AG20443 (cell line): ENCODE data around the gene COL4A3.
"Not testable (repeated sequence)": the region's sequence is repeated elsewhere in the genome, so short reads cannot be mapped to it uniquely, and the experiment has no call there.

Experiments
- DNase-seq: peaks from one replicate; pipeline ENCODE4 v3.0.0; 2012; ENCODE audit warnings: low spot score, mixed read lengths

COL4A3 gene

DNA sequence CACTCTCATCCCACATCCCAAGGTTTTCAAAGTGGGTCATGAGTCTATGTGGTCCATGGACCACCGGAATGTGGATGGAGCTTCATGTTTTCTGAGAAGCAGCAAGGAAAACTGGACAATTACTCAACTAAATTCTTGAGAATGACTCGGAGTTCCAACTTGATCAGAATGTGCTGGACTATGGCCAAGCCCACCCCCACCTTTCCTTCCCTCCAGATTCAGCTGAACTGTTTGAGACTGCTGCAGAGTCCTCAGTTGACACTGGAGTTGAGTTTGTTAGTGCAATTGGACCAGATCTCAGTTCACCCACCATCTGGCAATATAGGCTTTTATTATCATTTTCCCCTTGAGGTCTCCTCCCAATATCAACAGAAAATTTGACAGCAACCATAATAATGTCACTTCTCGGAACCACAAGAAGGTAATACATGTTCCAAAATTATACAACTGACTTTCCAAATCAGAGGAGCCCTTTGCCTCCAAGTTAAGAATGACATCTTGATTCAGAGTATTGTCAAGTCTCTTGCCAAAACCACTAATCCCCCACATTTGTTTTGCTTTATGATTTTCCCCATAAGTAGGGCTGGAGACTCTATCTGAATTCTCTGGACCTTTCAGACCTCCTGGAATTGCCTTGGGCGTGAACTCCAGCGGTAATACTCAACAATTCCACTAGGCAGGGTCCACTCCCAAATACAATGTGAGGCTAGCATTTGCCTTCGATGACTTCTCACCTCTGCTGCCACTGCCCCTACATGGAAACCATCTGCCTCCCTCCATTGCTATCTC, 9.2 kb upstream of the COL4A3 start:
- DNase-seq = no peak

DNA sequence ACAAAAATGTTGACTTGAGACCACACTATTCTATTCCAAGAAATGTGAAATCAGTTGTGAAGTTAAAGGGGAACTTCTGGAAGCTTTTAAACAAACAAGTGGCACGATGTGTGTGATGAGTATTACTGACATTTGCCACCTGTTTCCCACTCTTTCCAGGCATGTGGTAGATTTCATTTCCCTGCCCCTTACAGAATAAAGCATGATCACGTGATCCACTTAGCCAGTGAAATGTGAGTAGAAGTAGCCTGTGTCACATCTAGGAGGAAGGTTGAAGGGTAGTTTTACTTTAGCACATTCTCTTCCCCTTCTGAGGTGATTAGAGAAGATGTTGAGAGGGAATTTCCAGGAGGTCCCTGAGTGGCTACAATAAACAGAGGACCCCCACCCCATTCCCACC, 4.3 kb upstream of the COL4A3 start:
- no peak for DNase-seq

DNA sequence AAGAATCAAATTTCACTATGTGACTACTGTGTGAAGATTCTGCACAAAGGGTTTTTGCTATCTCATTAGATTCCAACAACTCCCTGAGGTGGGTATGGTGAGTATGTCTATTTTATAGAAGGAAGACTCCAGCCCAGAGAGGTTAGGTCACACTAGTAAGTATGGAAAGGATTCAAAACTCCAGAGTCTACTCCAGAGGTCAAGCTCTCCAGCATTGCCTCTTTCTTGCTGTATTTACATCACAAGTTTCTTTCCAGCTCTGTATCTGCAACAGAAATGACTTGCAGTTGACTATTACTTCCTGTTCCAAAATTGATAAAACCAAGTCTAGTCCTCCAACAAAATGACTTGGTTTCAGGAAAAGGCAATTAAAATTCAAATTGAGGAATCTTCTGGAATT, 2.5 kb upstream of the COL4A3 start:
- no peak for DNase-seq

DNA sequence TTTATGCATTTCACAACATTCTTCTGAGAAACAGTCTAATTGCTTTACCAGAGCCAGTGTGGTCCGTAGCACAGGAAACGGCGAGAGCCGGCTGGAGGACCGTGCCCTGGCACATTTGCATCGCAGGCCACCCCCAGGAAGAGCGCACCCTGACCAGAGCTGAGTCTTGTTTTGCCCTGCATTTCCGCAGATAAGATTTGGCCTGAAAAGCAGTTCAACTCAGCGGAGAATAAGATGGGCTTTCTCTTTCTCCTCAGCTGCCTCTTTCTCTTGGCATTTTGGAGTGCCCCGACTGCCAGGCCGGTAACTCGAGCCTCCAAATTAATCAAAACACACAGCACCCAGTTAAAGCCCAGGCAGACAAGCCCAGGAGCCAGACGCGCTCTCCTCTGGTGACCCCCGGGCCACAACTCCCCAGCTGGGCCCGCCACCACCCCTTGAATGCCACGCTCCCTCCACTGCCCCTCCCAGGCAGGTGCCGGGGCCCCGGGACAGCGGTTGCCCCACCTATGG, 883 bp upstream of the COL4A3 start:
- peak; percentile 17 for DNase-seq

DNA sequence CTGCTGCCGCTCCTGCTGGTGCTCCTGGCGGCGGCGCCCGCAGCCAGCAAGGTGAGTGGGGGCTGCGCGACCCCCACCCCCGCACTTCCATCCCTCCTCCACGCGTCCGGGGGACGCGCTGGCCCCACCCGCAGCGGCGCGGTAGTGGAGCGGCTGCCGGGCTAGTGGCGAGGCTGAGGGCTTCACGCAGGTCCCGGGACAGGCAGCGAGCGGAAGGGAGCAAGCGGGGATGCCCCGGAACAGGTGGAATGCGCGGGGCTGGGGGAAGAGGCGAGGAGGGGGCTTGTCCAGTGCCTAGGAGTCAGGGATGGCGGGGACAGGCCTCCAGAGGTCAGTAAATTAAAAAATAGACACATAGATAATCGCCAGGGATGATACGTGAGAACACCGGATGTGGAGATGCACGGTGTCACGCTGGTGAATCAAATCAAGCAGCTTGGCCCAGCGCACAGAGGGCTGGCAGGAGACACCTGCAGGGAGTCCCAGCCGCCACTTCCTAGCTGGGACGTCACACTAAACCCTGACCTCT, 403 bp downstream of the COL4A3 start:
- DNase-seq = peak; percentile 12

DNA sequence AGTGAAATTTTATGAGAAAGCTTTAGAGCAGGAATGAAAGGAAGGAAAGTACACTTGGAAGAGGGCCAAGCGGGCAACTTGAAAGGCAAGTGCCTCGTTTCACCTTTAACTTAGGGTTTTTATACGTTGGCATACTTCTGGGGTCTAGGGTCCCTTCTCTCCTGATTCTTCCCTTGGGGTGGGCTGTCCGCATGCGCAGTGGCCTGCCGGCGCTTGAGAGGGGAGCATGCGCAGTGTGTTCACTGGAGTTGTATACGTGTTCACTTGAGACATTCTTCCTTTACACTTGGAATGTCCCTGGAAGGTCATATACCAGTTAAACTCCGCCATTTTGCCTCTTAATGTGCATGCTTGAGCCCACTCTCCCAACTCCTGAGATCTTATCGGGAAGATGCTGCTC, 7.4 kb downstream of the COL4A3 start:
- not testable (repeated sequence) for DNase-seq

DNA sequence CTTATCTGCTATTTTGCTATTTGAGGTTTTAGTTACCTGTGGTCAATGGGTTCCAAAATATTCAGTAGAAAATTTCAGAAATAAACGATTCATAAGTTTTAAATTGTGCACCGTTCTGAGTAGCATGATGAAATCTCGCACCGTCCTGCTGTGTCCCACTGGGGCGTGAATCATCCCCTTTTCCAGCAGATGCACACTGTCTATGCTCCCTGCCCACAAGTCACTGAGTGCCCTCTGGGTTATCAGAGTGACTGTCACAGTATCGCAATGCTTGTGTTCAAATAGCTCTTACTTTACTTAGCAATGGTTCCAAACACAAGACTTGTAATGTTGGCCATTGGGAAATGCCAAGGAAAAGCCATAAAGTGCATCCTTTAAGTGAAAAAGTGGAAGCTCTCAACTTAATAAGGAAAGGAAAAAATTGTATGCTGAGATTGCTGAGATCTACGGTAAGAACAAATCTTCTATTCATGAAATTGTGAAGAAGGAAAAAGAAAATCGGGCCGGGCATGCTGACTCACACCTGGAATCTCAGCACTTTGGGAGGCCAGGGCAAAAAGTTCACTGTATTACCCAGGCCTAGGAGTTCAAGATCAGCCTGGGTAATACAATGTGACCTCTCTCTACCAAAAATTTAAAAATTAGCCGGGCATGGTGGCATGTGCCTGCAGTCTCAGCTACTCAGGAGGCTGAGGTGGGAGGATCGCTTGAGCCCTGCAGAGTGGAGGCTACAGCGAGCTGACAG, 13.3 kb downstream of the COL4A3 start:
- DNase-seq = no peak

DNA sequence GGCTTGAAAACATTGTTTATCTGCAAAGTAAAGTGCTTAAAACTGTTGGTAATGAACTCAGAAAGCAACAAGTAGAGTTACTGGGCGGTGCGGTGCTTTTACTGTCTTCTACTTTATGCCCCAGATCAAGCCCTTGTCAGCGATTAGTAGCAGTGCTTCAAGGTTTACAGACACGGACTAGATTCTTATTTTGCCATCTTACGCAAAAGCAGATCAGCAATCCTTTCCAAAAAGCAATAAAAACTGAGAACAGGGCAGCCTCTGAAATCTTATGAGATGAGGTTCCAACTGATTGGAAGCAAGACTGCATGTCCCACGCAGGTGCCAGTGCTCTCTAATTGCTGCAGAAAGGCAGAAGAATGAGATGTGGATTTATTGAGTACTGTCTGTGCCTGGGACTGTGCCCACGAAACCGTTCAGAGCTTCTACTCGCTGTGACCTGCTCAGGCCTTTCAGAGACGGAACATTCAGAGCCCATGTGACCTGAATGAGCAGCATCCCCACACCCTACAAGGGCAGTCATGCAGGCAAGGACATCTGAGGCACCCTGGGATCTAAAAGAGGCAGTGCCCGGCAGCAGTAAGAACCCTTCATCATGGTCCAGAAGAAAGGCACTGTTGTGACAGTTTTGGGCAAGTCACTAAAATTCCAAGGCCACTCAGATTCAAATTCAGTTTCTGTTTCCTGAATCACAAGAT, 15.7 kb downstream of the COL4A3 start:
- peak; percentile 14 for DNase-seq

DNA sequence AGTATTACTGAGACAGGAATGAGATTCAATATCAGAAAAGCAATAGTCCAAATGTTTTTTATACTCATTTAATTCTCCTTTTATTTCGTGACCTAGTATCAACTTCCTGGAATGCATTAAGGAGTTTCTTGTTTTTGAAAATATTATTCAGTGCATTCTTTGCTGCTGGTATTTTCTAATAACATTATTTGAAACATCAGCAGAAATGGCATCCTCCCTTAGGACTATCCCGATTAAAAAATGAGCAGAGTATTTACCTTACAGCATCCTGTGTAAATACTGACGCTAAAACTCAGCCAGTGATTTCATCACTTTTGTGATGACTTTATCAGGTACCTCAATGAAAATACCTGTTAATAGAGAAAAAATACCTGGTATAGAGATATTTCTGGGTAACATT, 16.3 kb downstream of the COL4A3 start:
- no peak for DNase-seq

DNA sequence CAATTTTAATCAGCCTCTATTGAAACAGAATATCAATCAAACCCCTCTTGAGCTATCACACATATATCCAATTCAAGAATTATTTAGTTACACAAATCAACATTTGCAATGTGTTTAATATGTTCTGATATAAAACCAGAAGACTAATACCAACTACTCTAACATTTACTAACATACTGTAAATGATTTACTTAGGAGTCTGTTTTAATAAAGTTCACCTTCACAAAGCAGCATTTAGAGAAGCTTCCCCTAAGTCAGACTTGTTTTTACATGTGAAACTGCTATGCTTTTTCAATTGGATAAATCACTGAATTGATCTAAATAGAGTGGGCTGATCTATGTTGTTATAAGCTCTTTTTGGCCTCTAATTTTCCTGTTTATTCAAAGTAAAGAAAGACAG, 18.3 kb downstream of the COL4A3 start:
- DNase-seq = no peak

DNA sequence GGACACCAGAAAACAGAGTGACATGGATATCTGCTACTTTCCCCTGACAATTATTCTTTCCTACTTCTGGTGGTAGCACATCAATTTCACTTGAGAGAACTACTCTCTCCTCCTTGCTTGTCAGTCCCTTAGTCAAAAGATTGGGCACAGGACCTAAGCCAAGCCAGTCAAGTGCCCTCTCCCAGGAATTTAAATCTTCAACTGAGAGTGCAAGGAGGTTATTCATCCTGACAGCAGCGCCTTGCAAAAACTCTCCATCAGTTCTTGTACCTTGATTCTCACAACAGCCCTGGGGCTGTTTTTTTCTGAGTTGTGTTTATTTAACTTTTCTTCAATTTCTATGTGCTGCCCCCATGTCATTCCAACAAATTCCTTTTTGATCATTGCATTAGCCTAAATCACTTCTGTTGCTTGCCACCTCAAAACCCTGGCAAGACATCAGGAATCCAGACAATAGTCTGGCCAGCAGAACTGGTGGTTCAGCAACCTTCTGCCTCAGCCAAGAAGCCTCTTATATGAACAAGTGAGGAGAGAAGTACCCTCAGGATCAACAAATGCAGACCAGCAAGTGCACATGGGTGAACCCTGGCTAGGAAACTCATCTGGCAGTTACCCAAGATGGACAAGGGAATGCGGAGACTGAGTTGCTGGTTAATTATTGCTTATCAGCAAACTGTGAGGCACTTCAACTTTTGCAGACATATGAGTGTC, 19.4 kb downstream of the COL4A3 start:
- no peak for DNase-seq

DNA sequence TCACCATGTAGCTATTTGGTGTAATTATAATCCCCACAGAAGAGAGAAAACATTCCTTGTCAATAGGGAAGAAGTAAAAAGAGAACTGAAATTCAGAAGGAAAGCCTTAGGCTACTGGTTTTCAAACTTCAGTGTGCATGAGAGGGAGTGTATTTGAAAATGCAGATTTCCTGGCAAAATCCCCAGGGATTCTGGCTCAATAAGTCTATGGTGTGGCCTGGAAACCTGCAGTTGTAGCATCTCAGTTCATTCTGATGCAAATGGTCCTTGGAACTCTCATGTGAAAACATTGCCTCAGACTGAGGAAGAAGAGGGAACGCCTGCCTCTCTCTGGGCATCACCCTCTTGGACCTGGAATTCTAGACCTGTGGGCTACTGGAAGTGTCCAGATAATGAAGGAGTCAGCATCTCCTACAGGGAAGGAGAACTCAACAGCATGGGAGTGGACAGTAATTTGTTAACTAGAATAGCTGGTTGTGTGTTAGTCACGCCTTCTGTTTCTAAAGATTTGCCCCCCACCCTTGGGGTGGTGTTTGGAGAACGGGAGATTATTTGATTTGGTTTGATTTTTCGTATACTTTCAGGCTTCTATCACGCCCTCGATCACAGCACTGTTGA, 21.3 kb downstream of the COL4A3 start:
- no peak for DNase-seq

DNA sequence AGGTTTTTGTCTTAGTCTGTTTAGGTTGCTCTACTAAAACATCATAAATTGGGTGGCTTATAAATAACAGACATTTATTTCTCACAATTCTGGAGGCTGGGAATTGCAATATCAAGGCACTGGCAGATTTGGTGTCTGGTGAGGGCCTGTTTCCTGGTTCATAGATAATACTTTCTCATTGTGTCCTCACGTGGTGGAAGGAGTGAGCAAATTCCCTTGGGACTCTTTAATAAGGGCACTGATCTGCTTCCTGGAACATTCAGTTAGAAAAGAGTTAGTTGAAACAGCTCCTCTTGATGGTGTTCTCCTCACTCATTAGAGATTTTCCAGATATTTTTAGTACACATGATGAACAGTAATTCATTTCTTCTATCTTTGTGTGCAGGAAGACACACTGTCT, 22.3 kb downstream of the COL4A3 start:
- DNase-seq = no peak

DNA sequence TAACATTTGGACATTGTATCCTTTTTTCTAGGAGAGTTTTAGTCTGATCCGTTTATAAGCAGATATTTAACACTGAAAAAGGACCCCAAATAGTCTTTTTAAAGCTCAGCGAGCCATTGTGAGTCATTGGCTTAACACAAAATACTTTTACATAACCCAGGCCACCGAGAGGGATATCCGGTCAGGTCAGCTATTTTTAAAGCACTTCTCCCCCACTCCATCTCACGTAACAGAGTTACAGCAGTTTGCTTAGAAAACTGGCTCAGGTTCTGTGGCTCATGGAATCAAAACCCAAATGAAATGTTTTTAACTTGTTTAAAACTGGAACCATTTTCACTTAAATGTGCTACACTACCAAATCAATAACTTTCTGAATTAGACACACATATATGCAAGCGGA, 23.9 kb downstream of the COL4A3 start:
- no peak for DNase-seq

DNA sequence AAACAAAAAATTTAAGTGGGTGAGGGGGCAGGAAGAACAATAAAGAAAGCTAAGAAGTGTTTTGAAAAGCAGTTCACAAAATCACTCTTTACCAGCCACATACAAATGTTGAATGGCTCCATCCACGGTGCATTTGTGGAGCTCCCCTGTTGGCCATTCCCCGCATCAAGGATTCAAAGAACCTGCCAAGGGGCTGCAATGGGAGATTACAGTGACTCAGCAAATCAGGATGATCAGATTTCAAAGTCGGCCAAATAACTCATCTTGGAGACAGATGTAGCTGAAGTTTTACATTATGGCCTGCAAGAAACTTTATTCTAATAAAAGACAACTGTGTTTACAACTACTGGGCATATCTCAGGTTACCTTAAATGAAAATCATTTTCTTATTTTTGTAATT, 26.9 kb downstream of the COL4A3 start:
- no peak for DNase-seq

DNA sequence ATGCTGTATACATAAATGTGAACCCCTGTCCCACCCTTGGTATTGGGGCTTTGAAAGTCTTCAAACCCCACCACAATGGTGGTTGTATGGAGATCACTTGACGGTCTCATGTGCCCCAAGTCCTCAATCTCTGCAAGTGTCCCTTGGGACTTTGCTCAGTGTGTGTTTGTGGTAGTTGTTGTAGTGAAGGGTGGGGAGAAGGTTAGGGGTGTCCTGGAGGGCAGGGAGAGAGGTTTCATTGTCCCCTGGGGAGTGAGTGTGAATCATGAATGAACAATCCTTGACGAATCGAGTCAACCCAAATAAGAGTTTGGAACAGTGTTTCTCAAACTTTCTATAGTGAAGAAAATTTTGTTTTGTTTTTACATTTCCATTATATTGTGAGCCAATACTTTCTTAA, 28.1 kb downstream of the COL4A3 start:
- DNase-seq = no peak

DNA sequence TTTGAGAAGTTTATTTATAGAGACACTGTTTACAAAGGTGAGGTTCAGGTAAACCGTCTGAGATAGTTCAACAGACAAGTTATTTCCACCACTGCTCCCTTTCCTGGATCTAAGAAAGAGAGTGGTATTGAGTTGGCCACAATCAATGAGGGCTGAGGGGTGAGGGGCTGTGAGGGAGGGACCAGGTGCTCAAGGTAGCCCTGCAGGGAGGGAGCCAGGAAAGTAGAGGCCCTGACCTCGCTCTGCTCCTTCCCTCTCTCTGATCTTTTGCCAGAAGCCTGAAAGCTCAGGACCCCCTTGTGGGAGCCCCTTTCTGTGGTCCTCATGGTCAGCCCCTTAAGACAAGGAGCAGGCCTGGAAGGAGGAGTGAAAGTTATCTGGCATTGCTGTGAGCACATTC, 29.8 kb downstream of the COL4A3 start:
- DNase-seq = no peak

DNA sequence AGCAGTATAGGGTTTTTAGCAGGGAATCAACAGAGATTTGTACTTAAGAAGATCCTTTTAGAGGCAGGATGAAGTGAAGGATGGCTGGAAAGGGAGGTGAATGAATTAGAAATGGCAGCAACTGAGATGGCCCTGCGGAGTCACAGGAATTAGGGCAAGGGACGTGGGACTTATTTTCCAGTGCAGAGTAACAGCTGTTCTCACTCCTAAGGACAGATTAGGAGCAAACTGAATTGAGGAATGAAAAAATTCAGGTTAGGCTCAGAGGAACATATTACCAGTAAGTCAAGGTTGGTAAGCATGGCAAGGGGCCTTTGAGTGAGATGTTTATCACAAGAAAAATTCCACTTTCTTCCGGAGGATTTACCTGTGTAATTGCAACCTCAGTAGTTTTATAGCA, 34.4 kb downstream of the COL4A3 start:
- no peak for DNase-seq

DNA sequence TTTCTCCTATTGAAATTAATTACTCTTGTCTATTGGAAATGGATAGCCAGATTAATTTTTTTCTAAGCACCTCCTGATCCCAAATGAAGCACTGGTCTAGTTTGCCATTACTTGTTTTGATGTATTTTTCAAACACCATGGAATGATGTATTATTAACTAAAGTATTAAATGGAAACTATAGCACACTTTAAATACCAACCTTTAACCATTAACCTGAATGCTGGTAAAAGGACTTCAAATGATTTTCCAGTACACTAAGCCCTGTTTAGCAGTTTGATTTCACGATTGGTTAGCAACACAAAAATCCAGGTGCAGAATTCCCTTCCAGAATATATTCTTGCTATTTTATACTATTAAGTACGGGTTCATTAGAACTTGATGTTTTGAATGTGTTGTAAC, 37.3 kb downstream of the COL4A3 start:
- DNase-seq = no peak

DNA sequence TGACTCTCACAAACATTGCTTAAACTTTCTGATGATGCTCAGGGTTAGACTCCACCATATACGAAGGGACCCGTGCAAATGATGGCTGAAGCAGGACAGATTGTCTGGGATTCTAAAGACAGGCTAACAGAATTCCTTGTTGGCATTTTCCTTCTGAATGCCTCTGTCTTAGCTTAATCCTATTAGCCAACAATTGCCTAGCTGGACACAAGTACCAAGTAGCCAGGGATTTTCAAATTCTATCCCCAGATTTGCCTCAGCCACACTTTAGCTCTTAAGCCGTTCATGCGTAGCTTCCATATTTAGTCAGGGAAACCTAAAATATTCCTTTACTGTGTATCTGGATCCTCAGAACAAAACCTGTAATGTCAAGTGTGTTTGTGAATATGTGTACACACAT, 40.0 kb downstream of the COL4A3 start:
- DNase-seq = no peak

DNA sequence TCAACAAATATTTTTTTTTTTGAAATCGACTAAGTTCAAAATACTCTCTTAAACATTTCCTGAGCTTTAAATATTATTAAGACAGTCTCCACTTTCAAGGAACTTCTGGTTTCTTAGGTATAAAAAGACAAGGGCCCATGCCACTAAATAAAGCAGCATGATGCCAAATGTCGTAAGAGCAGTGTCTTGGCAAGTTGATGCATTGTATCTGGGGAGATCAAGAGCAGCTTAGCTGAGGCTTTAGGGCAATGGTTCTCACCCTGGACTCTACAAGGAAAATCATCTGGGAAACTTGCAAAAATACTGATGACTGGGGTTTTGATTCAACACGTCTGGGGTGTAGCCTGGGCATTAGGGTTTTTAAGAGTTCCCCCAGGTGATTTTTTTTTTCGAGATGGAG, 41.3 kb downstream of the COL4A3 start:
- DNase-seq = no peak

DNA sequence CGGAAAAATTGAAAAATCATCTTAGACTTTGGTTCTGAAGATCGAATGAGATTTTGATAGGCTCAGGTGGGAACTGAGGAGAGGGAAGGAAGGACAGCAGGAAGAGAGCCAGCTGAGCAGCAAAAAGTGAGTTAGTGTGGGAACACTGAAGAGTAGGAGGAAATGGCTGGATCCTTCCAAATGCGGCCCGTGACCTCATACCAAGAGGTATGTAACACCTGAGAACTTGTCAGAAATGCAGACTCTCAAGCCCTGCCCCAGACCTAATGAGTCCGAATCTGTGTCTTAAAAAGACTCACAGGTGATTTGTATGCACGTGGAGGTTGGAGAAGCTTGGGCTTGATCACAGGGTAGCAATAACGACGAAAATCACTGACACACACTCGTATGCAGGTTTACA, 42.0 kb downstream of the COL4A3 start:
- DNase-seq = no peak
